T-helper 1 cell treated with Interleukin-12 subunit alpha and Interleukin-12 subunit beta and Interleukin-4 antibody, amounts not matched to agents 30 μg/mL and 1 μg/mL, for 36 hours (primary cell): Measurements from ENCODE around the gene GIT1.

Source experiments
- H3K27ac Mint-ChIP-seq: one replicate; pipeline ENCODE4 v1.8.0; 2021; ENCODE audit warnings: mild to moderate bottlenecking, mixed read lengths
- H3K27me3 Mint-ChIP-seq: one replicate; pipeline ENCODE4 v1.8.0; 2021; ENCODE audit warnings: low read depth, mixed read lengths
- H3K36me3 Mint-ChIP-seq: one replicate; pipeline ENCODE4 v1.8.0; 2021; ENCODE audit warnings: low read depth, mixed read lengths
- H3K4me1 Mint-ChIP-seq: one replicate; pipeline ENCODE4 v1.8.0; 2021; ENCODE audit warnings: low read depth, mixed read lengths
- H3K4me3 Mint-ChIP-seq: one replicate; pipeline ENCODE4 v1.8.0; 2021; ENCODE audit warnings: mild to moderate bottlenecking, moderate library complexity, mixed read lengths
- H3K9me3 Mint-ChIP-seq: one replicate; pipeline ENCODE4 v1.8.0; 2021; ENCODE audit warnings: mixed read lengths

The GIT1 gene

DNA sequence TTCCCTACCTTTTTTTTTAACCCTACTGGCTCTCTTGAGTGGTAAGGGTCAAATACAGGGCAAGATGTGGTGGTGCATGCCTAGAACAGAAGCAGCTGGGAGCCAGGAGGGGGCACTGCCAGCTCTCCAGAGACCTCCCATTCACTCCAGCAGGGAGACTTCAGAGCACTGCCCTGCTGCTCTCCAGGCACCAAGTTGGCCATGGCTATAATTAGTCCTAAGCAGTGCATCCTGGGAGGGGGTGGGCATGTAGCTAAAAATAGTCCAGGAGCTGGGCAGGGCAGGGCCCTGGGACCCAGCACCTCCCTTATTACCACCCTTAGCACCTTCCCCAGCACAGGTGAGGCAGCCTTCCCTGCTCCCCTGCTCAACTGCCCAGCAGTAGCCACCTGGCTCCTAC, 29.8 kb upstream of the GIT1 start:
- no peaks in the 10 kb centered on the region for H3K36me3 Mint-ChIP-seq
- H3K4me1 Mint-ChIP-seq, result peaks cover 40% of the 10 kb centered on the region
- H3K27me3 Mint-ChIP-seq, result peaks cover 20% of the 10 kb centered on the region
- H3K4me3 Mint-ChIP-seq, result no peak overlapping the region
- H3K27ac Mint-ChIP-seq, result no peak overlapping the region
- H3K9me3 Mint-ChIP-seq, result no peaks in the 10 kb centered on the region

DNA sequence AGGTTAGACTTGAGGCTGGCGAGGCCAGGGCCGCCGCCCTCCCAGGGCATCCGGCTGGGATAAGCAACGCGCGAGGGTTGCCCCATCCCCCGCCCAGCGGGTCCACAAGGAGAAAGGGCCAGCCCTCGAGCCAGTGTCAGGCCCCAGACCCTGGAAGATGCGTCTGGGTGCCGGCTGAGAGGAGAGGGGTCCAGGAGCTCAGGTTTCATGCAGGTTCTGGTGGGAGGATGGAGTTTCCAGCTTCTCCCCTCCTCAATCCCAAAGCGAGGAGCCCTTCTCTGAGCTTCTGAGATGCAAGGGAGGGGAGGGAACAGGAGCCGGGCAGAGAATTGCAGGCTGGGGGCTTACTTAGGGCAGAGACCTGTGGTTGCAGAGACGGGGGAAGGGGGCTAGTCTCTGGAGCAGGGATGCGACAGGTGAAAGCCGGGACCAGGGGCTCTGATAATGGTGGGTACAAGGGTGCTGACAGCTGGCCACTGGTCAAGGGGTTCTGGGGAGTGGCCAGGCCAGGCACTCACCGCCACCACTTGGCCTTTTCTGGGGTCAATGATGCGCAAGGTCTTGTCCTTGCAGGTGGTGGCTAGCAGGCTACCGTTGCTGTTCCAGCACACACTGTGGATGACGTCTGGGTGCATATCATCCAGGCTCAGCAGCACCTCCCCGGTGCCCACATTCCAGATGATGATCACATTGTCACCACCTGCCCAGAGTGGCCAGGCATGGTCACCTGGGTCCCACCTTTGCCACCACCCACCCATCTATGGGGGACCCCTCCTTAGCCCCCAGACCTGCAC, 29.0 kb upstream of the GIT1 start:
- Mint-ChIP-seq H3K4me3 (no peak overlapping the region), H3K4me1 (peaks cover 39% of the 10 kb centered on the region), H3K36me3 (no peaks in the 10 kb centered on the region), H3K27me3 (peaks cover 20% of the 10 kb centered on the region), H3K27ac (no peak overlapping the region), H3K9me3 (no peaks in the 10 kb centered on the region)

DNA sequence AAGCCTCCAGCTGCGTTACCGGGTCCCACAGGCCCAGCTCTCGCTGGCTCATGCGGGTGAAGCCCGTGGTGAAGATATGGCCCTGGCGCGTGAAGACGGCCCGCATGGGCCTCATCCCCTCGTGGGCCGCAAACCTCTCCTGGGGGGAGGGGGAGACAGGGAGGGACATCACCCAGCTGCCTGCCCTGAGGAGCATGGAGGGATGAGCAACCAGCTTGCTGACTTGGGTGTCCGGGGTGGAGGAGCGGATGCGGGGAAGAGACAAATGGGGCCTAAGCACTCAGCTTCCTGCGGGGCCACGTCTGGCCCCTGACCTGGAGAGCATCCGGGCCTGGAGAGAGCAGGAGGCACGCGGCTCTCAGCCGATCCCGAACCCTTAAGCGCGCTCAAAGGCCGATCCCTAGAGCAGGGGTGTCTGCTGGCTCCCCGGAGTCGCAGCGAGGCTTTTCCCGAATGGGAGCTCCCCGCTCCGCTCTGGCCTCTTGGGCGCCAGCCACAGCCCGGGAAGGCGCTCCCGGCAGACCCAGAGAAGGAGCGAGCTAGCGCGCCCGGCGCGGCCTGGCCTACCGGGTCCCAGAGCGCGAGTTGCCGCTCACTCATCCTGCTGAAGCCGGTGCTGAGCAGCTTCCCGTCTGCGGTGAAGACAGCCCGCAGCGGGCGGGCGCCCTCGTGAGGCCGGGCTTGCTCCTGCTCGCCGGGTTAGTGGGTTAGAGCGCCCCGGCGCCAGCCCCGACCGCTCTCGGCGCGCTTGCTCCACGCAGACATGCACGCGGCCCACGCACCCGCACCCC, 28.2 kb upstream of the GIT1 start:
- peaks cover 34% of the 10 kb centered on the region for H3K4me1 Mint-ChIP-seq
- no peaks in the 10 kb centered on the region for H3K9me3 Mint-ChIP-seq
- H3K27ac Mint-ChIP-seq, result peak overlapping the region; percentile 69
- peak overlapping the region; percentile 77 for H3K4me3 Mint-ChIP-seq
- H3K27me3 Mint-ChIP-seq, result peaks cover 20% of the 10 kb centered on the region
- no peaks in the 10 kb centered on the region for H3K36me3 Mint-ChIP-seq

DNA sequence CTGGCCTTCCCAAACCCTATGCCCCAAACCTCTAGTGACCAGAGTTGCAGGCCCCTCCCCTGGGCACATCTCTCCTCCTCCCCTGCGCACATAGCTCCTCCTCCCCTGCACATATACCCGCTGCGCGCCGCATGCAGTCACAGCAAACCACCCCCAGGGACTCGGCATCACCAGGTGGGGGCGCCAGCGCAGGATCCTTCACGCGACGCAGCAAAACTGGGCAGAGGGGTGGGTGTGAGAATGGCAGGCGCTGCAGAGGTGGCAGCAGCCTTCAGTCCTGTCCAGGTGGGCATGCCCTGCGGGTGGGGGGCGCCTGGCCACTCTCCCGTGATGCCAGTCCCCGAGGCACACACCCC, 27.7 kb upstream of the GIT1 start:
- Mint-ChIP-seq H3K9me3 (no peaks in the 10 kb centered on the region), H3K27ac (peak overlapping the region; percentile 69), H3K36me3 (no peaks in the 10 kb centered on the region), H3K27me3 (peaks cover 20% of the 10 kb centered on the region), H3K4me3 (peak overlapping the region; percentile 77), H3K4me1 (peaks cover 32% of the 10 kb centered on the region)

DNA sequence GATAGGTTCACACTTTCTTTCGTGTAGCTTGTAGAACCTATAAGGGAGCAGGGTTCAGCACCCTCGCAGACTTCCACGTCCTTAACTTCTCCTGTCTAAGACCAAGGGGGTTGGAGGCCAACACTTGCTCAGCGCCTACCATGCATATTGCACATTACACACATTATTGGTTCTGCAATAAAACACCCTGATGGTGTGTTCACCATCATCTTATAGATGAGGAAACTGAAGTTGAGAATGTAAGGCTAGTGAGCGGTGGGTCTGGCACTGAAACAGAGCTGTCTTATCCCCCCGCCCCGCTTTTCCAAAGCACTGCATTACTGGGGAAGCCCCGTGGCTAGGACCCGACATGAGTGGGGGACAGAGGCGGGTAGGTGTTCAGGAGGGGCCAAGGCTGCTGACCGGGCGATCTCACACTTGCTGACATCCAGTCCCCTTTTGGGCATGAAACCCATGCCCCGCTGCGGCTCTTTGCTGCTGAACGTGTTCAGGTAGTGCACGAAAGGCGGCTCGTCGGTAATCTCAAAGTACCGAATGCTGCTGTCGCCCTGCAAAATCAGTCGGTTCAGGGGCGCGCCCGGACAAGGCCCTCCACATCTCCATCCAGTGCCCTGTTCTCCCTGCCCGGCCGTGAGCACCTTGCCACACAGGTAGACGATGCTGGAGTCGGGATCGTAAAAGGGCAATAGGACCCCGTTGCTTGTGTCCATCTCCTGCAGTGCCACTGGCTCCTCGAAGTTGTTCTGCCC, 27.0 kb upstream of the GIT1 start:
- peak overlapping the region; percentile 69 for H3K27ac Mint-ChIP-seq

DNA sequence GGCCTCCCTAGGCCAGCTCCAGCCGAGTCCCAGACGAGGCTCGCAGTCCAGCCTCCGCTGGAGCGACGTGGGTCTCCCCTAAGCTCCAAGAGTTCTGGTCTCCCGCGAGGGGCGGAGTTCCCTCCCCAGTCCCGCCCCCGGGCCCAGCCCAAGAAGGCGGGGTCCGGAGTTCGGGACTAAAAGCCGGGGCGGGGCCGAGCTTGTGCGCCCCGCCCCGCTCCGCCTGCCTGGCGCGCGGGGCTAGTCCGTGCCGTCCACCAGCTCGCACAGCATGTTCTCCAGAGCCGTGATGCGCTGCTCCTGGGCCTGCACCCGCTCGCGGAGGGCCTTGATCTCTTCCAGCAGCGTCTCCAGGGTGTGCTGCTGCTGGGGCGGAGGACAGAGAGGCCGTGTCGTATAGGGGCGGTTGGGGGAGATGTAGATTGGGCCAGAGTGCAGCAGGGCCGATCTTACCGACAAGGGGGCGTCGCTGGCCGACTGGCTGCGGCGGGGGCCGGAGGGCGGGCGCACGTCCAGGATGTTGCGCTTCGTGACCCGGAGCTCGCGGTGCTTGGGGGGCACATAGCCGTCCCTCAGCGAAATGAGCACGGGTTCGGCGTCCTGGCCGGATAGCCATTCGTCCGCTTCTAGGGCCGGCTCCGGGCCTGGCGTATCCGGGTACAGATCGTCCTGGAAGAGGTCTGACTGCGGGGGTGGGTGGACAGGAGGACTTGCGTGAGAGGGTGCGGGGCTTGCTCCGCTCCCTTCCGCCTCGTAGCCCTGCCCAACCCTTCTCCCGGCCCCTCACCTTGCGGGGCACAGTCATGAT, 26.2 kb upstream of the GIT1 start:
- Mint-ChIP-seq H3K9me3 (no peaks in the 10 kb centered on the region), H3K4me3 (peak overlapping the region; percentile 77), H3K27ac (peak overlapping the region; percentile 95), H3K36me3 (no peaks in the 10 kb centered on the region), H3K4me1 (peaks cover 25% of the 10 kb centered on the region), H3K27me3 (peaks cover 14% of the 10 kb centered on the region)

More for the DNA sequence above, 27.0 kb upstream of the GIT1 start:
- Mint-ChIP-seq H3K27me3 (peaks cover 14% of the 10 kb centered on the region), H3K9me3 (no peaks in the 10 kb centered on the region), H3K4me3 (peak overlapping the region; percentile 77), H3K4me1 (peaks cover 28% of the 10 kb centered on the region), H3K36me3 (no peaks in the 10 kb centered on the region)

DNA sequence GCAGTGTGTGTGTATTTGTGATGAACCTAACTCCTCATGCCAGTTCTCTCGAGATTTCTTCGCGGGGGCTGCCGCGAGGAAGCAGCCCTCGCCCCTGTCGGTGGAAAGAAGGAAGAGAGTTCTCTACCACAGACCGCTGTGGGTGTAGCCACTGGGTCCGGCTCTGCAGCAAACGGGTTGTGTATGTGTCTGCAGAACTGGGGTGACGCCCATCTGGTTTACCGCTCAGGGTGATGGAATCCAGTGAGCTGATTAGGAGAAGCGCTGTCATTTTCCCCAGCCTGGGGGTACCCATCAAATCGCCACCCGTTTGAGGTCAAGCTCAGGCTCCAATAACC, 25.6 kb upstream of the GIT1 start:
- Mint-ChIP-seq H3K27ac (peak overlapping the region; percentile 95), H3K9me3 (no peaks in the 10 kb centered on the region), H3K27me3 (peaks cover 13% of the 10 kb centered on the region), H3K36me3 (no peaks in the 10 kb centered on the region), H3K4me1 (peaks cover 25% of the 10 kb centered on the region), H3K4me3 (peak overlapping the region; percentile 77)

DNA sequence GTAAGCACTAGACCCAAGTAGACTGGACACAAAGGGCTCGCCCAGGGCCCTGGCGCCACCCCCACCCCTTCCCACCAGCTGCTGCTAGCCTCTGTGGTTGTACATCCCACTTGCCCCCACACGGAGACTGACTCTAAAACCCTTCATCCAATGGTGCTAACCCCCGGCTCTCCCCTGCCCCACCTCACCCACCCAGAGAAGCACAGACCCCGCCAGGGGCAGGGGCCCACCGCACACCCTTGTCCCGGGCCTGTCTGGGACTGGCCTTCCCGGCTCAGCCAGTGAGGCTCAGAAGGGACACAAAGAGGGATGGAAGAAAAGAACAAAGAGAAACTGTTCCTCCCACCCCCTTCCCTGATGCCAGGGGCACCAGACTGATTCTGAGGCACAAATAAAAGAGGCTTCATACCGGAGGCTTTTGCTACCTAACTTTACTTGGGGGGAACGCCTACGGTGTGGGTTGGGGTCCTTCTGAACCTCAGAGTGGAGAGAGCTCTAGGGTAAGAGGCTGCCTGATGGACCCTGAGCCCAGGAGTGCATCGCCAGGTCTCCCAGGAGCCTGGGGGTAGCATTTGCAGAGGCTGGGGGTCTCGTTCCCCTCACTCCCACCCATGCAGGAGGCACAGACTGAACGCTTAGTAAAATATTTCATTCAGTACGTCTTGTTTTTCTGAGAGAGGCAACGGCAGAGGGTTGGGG, 25.1 kb upstream of the GIT1 start:
- Mint-ChIP-seq H3K27me3 (peaks cover 9% of the 10 kb centered on the region), H3K27ac (peak overlapping the region; percentile 95), H3K4me1 (peaks cover 25% of the 10 kb centered on the region), H3K4me3 (peak overlapping the region; percentile 77), H3K36me3 (no peaks in the 10 kb centered on the region), H3K9me3 (no peaks in the 10 kb centered on the region)

DNA sequence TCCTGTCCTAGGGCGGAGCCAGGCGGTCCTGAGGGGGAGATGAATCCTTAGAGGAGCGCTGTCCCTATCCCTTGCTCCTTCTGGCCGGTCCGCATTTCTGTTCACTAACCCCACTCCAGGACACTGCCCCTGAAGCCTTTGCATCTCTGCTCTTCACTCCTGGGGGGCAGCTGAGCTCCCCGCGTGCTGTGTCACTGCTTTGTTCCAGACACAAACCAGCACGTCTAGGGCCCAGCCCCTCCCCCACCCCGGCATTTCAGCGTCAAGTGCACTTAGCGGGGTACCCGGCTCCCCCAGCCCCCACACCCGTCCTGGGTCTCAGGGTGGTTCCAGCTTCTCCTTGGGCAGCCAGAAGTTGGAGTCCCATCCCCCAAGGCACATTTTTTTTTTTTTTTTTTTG, 24.4 kb upstream of the GIT1 start:
- Mint-ChIP-seq H3K27ac (no peak overlapping the region), H3K27me3 (peaks cover 9% of the 10 kb centered on the region), H3K4me3 (peak overlapping the region; percentile 63), H3K9me3 (no peaks in the 10 kb centered on the region), H3K36me3 (no peaks in the 10 kb centered on the region), H3K4me1 (peaks cover 25% of the 10 kb centered on the region)

DNA sequence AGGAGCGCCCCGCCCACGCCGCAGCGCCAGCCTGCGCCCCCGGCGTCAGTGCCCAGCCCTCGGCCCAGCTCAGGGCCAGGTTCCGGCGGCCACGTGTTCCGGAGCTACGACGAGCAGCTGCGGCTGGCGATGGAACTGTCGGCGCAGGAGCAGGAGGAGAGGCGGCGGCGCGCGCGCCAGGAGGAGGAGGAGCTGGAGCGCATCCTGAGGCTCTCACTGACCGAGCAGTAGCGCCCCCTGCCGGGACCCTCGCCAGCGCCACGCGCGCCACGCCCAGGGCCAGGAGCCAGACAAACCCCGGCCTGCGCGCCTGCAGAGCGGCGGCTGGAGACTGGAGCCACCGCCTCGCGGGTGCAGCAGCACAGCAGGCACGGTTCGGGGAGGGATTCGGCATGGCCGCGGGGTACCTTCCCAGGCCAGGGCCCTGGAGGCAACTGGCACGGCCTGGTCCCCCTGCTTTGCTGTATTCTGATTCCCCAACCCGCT, 23.9 kb upstream of the GIT1 start:
- Mint-ChIP-seq H3K27ac (no peak overlapping the region), H3K36me3 (no peaks in the 10 kb centered on the region), H3K4me1 (peaks cover 25% of the 10 kb centered on the region), H3K9me3 (no peaks in the 10 kb centered on the region), H3K4me3 (peak overlapping the region; percentile 63), H3K27me3 (peaks cover 9% of the 10 kb centered on the region)

DNA sequence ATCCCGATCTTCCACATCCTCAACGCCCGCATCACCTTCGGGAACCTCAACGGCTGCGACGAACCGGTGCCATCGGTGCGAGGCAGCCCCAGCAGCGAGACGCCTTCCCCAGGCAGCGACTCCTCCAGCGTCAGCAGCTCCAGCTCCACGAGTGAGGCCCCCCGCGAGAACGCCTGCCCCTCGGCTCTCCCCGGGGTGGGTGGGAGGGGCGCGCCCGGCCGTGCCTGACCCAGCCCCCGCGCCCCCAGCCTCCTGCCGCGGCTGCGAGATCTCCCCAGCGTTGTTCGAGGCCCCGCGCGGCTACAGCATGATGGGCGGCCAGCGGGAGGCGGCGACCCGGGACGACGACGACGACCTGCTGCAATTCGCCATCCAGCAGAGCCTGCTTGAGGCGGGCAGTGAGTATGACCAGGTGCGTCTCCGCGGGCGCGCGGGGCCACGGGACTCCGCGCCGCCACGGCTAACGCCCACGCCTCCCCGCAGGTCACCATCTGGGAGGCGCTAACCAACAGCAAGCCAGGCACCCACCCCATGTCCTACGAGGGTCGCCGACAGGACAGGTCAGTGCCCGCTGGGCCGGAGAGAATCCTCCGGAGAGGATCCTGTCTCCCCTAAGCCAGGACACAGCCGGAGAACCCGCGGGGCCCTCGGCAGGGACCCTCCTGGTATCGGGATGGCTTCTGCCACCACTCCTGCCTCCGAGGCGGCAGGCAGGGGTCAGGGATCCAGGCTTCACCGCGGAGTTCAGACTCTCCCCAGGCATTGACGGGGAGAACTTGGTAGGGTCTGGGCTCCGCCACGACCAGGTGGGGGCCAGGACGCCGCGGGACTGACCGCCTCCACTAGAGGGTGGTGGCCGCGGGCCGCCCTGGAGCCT, 23.2 kb upstream of the GIT1 start:
- no peak overlapping the region for H3K27ac Mint-ChIP-seq
- H3K4me1 Mint-ChIP-seq, result peaks cover 25% of the 10 kb centered on the region
- no peaks in the 10 kb centered on the region for H3K36me3 Mint-ChIP-seq
- H3K27me3 Mint-ChIP-seq, result peaks cover 9% of the 10 kb centered on the region
- H3K9me3 Mint-ChIP-seq, result no peaks in the 10 kb centered on the region
- H3K4me3 Mint-ChIP-seq, result peak overlapping the region; percentile 31

DNA sequence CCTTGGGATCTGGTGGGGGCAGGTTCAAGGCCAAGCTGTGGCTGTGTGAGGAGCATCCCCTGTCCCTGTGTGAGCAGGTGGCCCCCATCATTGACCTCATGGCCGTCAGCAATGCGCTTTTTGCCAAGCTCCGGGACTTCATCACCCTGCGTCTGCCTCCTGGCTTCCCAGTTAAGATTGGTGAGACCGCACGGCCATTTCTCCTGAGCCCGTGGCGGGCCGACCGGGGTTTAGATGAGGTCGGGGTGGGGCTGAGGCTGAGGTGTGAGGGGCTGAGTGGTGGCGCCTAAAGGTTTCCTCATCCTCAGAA, 22.6 kb upstream of the GIT1 start:
- no peaks in the 10 kb centered on the region for H3K9me3 Mint-ChIP-seq
- H3K27me3 Mint-ChIP-seq, result peaks cover 7% of the 10 kb centered on the region
- H3K4me3 Mint-ChIP-seq, result no peak overlapping the region
- no peak overlapping the region for H3K27ac Mint-ChIP-seq
- H3K36me3 Mint-ChIP-seq, result no peaks in the 10 kb centered on the region
- peaks cover 24% of the 10 kb centered on the region for H3K4me1 Mint-ChIP-seq
